Measurements from ENCODE around the gene ROCK2.

DNA sequence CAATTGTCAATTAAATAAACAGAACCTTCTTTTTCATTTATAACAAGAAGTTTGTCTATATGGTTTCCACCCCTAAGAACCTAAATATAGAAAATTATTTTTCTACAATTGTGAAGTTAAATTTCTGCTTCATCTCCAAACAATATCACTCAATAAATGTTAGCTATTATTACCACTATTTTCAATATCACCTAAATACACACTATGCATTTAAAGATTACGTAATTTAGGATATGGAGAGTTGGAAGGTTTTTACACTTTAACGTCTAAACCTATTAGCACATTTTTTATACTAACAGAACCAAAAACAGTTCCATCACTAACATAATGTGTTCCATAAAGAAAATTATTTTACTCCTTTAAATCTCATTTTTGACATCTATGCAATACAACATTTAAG, 48.0 kb downstream of the ROCK2 start:
- TF ChIP-seq, protein P1, sequence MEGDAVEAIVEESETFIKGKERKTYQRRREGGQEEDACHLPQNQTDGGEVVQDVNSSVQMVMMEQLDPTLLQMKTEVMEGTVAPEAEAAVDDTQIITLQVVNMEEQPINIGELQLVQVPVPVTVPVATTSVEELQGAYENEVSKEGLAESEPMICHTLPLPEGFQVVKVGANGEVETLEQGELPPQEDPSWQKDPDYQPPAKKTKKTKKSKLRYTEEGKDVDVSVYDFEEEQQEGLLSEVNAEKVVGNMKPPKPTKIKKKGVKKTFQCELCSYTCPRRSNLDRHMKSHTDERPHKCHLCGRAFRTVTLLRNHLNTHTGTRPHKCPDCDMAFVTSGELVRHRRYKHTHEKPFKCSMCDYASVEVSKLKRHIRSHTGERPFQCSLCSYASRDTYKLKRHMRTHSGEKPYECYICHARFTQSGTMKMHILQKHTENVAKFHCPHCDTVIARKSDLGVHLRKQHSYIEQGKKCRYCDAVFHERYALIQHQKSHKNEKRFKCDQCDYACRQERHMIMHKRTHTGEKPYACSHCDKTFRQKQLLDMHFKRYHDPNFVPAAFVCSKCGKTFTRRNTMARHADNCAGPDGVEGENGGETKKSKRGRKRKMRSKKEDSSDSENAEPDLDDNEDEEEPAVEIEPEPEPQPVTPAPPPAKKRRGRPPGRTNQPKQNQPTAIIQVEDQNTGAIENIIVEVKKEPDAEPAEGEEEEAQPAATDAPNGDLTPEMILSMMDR (conservative IDR thresholded peaks at IDR 0.05) = no peak
- no peak for TF ChIP-seq EZH2 (IDR thresholded peaks at IDR 0.05; ENCODE audit: low read depth)

All from PC-9 (cell line).